GM12872 (cell line): Measurements from ENCODE around the gene CDH4.

Experiments
- TF ChIP-seq, protein P1 (sequence below): IDR thresholded peaks from 3 replicates; pipeline ENCODE4 v1.5.1; 2011; ENCODE audit warnings: low read depth, mild to moderate bottlenecking, low read length, moderate library complexity; ENCODE audit not compliant: insufficient read depth

Gene CDH4

DNA sequence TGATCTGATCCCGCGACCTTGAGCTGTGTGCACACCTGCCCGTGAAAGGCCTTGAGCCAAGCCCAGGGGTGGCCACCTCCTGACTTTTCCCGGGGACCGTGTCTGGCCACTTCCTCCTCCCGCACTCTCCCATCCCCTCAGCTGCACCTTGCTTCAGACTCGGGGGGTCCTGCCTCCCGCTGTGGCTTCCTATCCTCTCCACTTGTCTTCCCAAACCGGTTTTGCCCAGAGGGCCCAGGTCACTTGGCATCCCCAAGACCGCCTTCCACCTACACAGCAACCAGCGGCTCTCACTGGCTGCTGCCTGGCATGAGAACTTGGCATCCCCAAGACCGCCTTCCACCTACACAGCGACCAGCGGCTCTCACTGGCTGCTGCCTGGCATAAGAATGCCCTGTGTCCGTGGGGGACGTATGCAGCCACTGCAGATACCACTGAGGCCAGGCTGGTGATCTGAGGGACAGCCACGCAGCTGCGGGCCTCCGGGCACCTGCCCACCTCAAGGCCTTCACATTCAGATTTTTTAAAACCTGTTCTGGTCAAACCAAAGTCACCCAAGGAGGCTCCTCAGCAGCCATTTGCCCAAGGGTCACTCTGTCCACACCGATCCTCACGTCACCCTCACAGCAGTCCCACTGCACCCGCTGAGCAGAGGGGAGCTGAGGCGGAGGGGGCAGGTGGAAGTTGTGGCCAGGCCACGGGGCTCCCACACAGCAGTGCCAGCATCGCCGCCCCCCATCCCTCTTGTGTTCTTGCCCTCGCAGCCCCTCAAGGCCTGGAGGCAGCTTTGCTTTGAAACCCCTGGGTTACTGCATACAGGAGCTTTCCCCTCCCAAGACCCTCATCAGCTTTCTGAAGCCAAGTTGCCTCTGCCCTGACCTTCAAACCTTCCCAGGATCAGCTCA is 568.1 kb downstream of the CDH4 start:
- TF ChIP-seq, protein P1, sequence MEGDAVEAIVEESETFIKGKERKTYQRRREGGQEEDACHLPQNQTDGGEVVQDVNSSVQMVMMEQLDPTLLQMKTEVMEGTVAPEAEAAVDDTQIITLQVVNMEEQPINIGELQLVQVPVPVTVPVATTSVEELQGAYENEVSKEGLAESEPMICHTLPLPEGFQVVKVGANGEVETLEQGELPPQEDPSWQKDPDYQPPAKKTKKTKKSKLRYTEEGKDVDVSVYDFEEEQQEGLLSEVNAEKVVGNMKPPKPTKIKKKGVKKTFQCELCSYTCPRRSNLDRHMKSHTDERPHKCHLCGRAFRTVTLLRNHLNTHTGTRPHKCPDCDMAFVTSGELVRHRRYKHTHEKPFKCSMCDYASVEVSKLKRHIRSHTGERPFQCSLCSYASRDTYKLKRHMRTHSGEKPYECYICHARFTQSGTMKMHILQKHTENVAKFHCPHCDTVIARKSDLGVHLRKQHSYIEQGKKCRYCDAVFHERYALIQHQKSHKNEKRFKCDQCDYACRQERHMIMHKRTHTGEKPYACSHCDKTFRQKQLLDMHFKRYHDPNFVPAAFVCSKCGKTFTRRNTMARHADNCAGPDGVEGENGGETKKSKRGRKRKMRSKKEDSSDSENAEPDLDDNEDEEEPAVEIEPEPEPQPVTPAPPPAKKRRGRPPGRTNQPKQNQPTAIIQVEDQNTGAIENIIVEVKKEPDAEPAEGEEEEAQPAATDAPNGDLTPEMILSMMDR: no peak

DNA sequence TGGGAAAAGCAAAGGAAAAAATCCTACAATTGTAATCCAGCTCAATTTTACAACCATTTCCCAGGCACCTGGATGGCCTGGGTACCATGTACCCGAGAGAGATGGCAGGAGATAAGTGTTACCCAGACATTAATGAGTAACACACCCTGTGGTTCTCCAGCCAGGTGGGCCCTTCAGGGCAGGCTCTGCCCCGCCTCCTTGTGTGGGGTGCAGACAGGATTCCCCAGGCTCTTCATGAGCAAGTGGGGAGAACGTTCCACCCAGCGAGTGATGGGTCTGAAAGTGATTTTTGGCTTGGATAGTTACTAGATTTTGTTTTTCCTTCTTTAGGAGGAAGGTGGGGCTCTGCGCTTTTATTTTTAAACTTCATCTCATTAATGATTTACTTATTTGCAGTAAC is 569.7 kb downstream of the CDH4 start:
- TF ChIP-seq, protein P1: no peak

DNA sequence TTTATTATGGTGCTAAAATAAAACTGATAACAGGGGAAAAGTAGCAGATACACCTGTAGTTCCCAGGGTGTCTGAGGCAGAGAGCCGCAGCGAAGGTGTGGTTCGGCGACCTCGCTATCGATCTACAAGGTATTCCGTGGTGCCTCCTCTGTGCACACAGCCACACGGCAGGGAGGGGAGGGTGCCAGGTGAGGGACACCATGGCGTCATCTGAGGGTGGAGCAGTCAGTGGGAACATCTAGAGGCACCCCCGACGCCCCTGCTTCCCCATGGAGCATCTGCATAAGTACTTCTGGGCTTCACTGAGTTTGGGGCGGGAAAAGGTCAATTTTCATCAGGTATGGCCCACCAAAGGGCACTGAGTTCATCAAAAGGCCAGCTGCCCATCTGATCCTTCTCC is 570.3 kb downstream of the CDH4 start:
- TF ChIP-seq, protein P1: no peak

DNA sequence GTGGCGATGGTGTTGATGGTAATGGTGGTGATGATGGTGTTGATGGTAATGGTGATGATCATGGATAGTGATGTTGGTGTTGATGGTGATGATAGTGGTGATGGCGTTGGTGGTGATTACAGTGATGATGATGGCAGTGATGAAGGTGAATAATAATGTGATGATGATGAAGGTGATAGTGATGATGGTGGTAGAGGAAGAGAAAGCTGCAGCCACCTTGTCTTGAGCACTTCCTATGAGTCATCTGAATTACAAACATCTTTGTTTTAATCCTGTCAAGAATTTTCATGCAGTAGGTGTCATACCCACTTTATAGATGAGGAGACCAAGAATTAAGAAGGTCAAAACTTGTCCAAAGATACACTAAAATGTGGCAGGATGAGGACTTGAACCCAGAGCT is 571.2 kb downstream of the CDH4 start:
- TF ChIP-seq, protein P1: no peak

DNA sequence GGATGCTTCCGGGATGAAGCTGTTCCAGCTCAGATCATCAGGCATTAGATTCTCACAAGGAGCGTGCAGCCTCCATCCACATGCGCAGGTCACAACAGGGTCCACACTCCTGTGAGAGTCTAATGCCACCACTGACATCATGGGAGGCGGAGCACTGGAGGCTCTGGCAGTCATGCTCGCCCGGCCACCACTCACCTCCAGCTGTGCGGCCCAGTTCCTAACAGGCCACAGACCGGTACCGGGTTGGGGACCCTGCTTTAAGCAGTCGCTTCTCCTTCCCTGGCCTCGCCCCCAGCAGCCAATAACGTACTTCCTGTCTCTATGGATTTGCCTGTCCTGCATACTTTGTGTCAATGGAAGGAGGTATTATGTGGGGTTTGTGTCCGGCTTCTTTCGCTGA is 576.8 kb downstream of the CDH4 start:
- TF ChIP-seq, protein P1: no peak

DNA sequence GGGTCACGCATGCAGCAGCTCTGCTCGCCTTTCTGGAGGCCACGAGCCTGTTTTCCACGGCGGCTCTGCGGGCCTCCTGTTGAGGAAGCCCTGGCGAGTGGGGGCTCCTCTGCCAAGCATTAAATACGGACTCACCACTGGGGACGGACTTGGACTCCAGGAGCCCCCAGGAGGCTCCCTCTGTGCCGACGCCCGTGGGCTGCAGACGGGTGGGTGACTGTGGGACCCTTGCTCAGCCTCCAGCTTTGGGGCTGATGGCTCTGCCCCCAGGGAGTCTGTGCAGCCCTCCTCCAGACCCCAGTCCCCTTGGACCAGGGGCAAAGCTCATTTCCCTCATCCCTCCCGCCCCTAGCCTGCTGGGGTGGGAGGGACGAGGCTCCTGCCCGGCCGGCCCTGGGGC is 577.5 kb downstream of the CDH4 start:
- TF ChIP-seq, protein P1: no peak

DNA sequence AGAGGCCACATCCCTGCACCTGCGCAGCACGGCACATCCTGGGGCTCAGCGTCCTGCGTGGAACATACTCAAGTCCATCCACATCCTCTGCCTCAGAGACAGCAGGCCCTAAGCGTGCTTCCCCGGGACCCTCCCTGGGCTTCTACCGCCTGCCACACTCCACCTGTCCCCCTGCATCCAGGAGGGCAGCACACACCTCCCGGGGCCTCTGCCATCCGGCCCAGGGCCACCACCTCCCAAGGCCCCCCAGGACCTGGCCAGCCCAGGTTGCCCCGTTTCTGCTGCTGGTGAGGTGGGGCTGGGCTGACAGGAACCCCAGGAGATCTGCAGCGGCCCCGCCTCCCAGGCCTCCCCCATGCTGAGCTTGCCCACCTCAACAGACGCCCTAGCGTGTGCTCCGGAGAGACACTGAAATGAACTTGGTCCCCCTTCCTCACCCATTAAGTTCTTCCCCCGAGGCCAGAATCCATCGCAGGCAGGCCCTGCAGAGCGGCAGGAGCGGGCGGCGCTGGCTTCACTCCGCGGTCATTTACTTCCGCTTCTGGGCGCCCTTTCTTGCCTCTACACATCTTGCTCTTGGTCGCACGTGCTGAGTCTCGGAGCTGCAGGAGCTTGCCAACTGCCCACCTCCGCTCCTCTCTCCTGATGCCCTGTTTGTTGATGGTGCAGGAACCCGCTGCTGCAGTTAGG is 578.3 kb downstream of the CDH4 start:
- TF ChIP-seq, protein P1: no peak
